Naive thymus-derived CD4-positive, alpha-beta T cell (primary cell): Measurements from ENCODE around the gene PLCH2. TPM values are rescaled to one million over a fixed set of nuclear protein-coding genes. Genes with fewer than 3 reads are reported as not detected.

ENCODE experiments used
- ATAC-seq: fragments of 150-1000 bp; cut with Tn5 transposase; 2 replicates; pipeline ENCODE4 v1.10.0; 2021; ENCODE audit warnings: mild to moderate bottlenecking, moderate library complexity
- CTCF ChIA-PET: fragments of 350-600 bp; sonication (Branson Sonifier 250); formaldehyde crosslinking; loops from one replicate; lab custom pipeline; 2021; ENCODE audit warnings: antibody characterized with exemption; lab: Charles Lee
- POLR2A ChIA-PET: fragments of 350-600 bp; sonication (Branson Sonifier 250); formaldehyde crosslinking; loops from one replicate; lab custom pipeline; 2021; ENCODE audit warnings: antibody characterized with exemption, inconsistent platforms; lab: Charles Lee
- DNase-seq, 9 donors: peaks; one replicate each; pipeline versions ENCODE4 v3.0.0 to v3.0.0-alpha.2; 2020 to 2022; ENCODE audit warnings: mixed read lengths in 1 of 9
- H3K27ac ChIP-seq: one replicate; pipeline ENCODE4 v1.7.0; 2013; ENCODE audit warnings: mild to moderate bottlenecking, low read depth, low read length, moderate library complexity
- H3K27me3 ChIP-seq, 2 donors: one replicate each; pipeline ENCODE4 v1.7.0; 2013; ENCODE audit warnings: low read length in 2 of 2, mild to moderate bottlenecking in 2 of 2, moderate library complexity in 2 of 2; ENCODE audit not compliant: control insufficient read depth in 2 of 2, insufficient read depth in 2 of 2
- H3K36me3 ChIP-seq, 3 experiments: 1 replicate in 2 of 3; 2 replicates in 1 of 3; pipeline ENCODE4 v1.7.0; 2013; ENCODE audit warnings: low read length in 3 of 3, mild to moderate bottlenecking in 3 of 3, moderate library complexity in 1 of 3; ENCODE audit not compliant: insufficient read depth in 3 of 3, control insufficient read depth in 2 of 3
- H3K4me1 ChIP-seq, 2 donors: one replicate each; pipeline ENCODE4 v1.7.0; 2013; ENCODE audit warnings: low read length in 2 of 2, mild to moderate bottlenecking in 2 of 2, moderate library complexity in 1 of 2; ENCODE audit not compliant: control insufficient read depth in 2 of 2, insufficient read depth in 2 of 2
- H3K4me3 ChIP-seq: 2 replicates; pipeline ENCODE4 v1.7.0; 2013; ENCODE audit warnings: mild to moderate bottlenecking, low read length
- H3K9me3 ChIP-seq, 3 experiments: 1 replicate in 2 of 3; 2 replicates in 1 of 3; pipeline ENCODE4 v1.7.0; 2013; ENCODE audit warnings: low read length in 3 of 3; ENCODE audit not compliant: control insufficient read depth in 2 of 3
- H3K27ac Mint-ChIP-seq, 9 donors: one replicate each; pipeline ENCODE4 v1.8.0; 2020 to 2022; ENCODE audit warnings: mixed read lengths in 9 of 9, mild to moderate bottlenecking in 8 of 9, moderate library complexity in 5 of 9, inconsistent platforms in 2 of 9
- H3K27me3 Mint-ChIP-seq, 5 donors: one replicate each; pipeline ENCODE4 v1.8.0; 2021 to 2022; ENCODE audit warnings: mixed read lengths in 5 of 5, mild to moderate bottlenecking in 1 of 5
- H3K36me3 Mint-ChIP-seq, 5 donors: one replicate each; pipeline ENCODE4 v1.8.0; 2020 to 2022; ENCODE audit warnings: mixed read lengths in 5 of 5, mild to moderate bottlenecking in 3 of 5, inconsistent platforms in 1 of 5
- H3K4me1 Mint-ChIP-seq, 7 donors: one replicate each; pipeline ENCODE4 v1.8.0; 2020 to 2022; ENCODE audit warnings: mixed read lengths in 7 of 7, mild to moderate bottlenecking in 3 of 7, inconsistent platforms in 1 of 7
- H3K4me3 Mint-ChIP-seq, 10 donors: one replicate each; pipeline ENCODE4 v1.8.0; 2020 to 2022; ENCODE audit warnings: mild to moderate bottlenecking in 10 of 10, mixed read lengths in 10 of 10, moderate library complexity in 6 of 10, inconsistent platforms in 2 of 10
- H3K9me3 Mint-ChIP-seq, 11 donors: one replicate each; pipeline ENCODE4 v1.8.0; 2020 to 2022; ENCODE audit warnings: mixed read lengths in 11 of 11, mild to moderate bottlenecking in 4 of 11, inconsistent platforms in 1 of 11, moderate library complexity in 1 of 11
- intact Hi-C, 2 donors: fragments of 100-400 bp; cut with micrococcal nuclease; formaldehyde crosslinking; loops; one replicate each; pipeline ENCODE4 v1.15.1; 2023
- polyA plus RNA-seq, 2 donors: library from polyadenylated mRNA; unstranded; fragments of 300-500 nt; fragmentation: Illumina TruSeq; gene quantifications; one replicate each; pipeline ENCODE4 v1.2.3, GENCODE V29; 2021
- total RNA-seq, 6 experiments: library from RNA in 5 of 6; stranded (reverse) in 5 of 6; gene quantifications; 1 replicate in 5 of 6; 2 replicates in 1 of 6; pipeline ENCODE4 v1.2.3 and lab custom pipeline; 2021 to 2026

PLCH2 gene
- total and polyA plus RNA-seq, 7 experiments from 2014 or later: 0.11 to 37.4 (median 11.8) TPM

GRCh38 chr1:2496746-2497145 is 20.7 kb downstream of the PLCH2 start:
- Histone ChIP-seq H3K27ac (no peak overlapping the region), H3K36me3 (no peaks in the 10 kb centered on the region), H3K9me3 (no peaks in the 10 kb centered on the region), H3K4me1 (peaks cover 24 to 40% of the 10 kb centered on the region in 2 donors), H3K27me3 (no peaks in the 10 kb centered on the region), H3K4me3 (no peak overlapping the region)
- no peak overlapping the region for H3K27ac Mint-ChIP-seq
- ATAC-seq (no peak), DNase-seq (no peak)
- ChIA-PET CTCF (no interaction called here), POLR2A (no interaction called here)
- H3K4me1 Mint-ChIP-seq: peaks cover 13 to 31% (median 24%) of the 10 kb centered on the region in 7 donors
- no peaks in the 10 kb centered on the region for H3K9me3 Mint-ChIP-seq
- H3K4me3 Mint-ChIP-seq: no peak overlapping the region
- no peaks in the 10 kb centered on the region for H3K27me3 Mint-ChIP-seq
- H3K36me3 Mint-ChIP-seq: no peaks in the 10 kb centered on the region
- intact Hi-C loops: no loop called here

GRCh38 chr1:2497891-2498290 is 21.8 kb downstream of the PLCH2 start:
- ChIA-PET POLR2A (interaction anchor here (0.6 kb wide), 1 partner anchor 9 kb away, joined by 3 read pairs; no protein-coding TSS in a partner anchor), CTCF (no interaction called here)
- no peaks in the 10 kb centered on the region for H3K36me3 Mint-ChIP-seq
- no peaks in the 10 kb centered on the region for H3K9me3 ChIP-seq
- H3K36me3 ChIP-seq: no peaks in the 10 kb centered on the region
- H3K4me3 Mint-ChIP-seq: no peak overlapping the region
- no peak for DNase-seq
- H3K27me3 ChIP-seq: no peaks in the 10 kb centered on the region
- no peaks in the 10 kb centered on the region for H3K27me3 Mint-ChIP-seq
- H3K9me3 Mint-ChIP-seq: no peaks in the 10 kb centered on the region
- ATAC-seq: no peak
- peaks cover 24 to 37% of the 10 kb centered on the region in 2 donors for H3K4me1 ChIP-seq
- no peak overlapping the region for H3K4me3 ChIP-seq
- intact Hi-C loops: no loop called here
- H3K27ac ChIP-seq: no peak overlapping the region
- no peak overlapping the region for H3K27ac Mint-ChIP-seq
- peaks cover 13 to 32% (median 24%) of the 10 kb centered on the region in 7 donors for H3K4me1 Mint-ChIP-seq

DNA sequence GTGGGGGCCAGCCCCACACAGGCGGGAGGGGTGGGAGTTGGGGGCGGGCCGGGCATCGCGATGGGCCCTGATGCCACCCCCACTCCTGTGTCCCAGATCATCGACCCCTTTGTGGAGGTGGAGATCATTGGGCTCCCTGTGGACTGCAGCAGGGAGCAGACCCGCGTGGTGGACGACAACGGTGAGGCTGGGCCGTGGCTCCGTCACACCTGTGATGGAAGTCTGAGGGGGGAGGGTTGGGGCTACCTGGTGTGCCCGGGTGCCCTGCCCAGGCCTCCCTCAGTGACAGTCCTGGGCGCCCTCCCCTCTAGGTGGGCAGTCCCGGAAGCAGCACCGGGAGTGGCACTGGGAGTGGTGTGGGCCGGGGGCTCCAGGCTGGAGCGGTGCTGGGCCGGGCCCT is 22.6 kb downstream of the PLCH2 start:
- CTCF ChIA-PET: no interaction called here
- no peak overlapping the region for H3K27ac ChIP-seq
- peaks cover 7 to 28% (median 17%) of the 10 kb centered on the region in 7 donors for H3K4me1 Mint-ChIP-seq
- no peaks in the 10 kb centered on the region for H3K9me3 ChIP-seq
- no peaks in the 10 kb centered on the region for H3K36me3 ChIP-seq
- H3K4me3 ChIP-seq: no peak overlapping the region
- H3K27me3 Mint-ChIP-seq: no peaks in the 10 kb centered on the region
- DNase-seq: no peak
- H3K27me3 ChIP-seq: no peaks in the 10 kb centered on the region
- POLR2A ChIA-PET: no interaction called here
- ATAC-seq: no peak
- H3K4me1 ChIP-seq: peaks cover 19 to 30% of the 10 kb centered on the region in 2 donors
- H3K9me3 Mint-ChIP-seq: no peaks in the 10 kb centered on the region
- H3K27ac Mint-ChIP-seq: no peak overlapping the region
- intact Hi-C loops: no loop called here
- H3K4me3 Mint-ChIP-seq: no peak overlapping the region
- H3K36me3 Mint-ChIP-seq: no peaks in the 10 kb centered on the region

DNA sequence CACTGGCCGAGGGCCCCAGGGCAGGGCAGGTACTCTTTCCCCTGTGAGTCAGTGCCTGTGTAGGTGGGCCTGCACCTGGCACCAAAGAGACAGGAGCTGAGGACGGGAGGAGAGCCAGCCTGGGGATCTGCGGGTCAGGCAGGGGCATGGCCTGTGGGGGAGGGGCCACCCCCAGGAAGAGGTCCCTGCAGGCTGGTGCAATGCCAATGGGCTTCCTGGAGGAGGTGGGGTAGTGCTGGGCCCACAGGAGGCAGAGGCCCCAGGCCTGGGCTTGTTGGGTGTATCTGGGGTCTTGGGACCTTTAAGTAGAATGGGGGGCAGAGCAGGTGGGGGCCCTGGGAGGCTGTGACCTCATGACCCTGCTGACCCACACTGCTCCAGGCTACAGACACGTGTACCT is 23.2 kb downstream of the PLCH2 start:
- ATAC-seq: no peak
- ChIA-PET CTCF (no interaction called here), POLR2A (no interaction called here)
- intact Hi-C loops: no loop called here
- H3K4me1 Mint-ChIP-seq: peaks cover 1 to 22% (median 11%) of the 10 kb centered on the region in 7 donors
- H3K36me3 ChIP-seq: no peaks in the 10 kb centered on the region
- no peaks in the 10 kb centered on the region for H3K9me3 ChIP-seq
- no peaks in the 10 kb centered on the region for H3K36me3 Mint-ChIP-seq
- no peak overlapping the region for H3K27ac Mint-ChIP-seq
- H3K9me3 Mint-ChIP-seq: no peaks in the 10 kb centered on the region
- peaks cover 13 to 26% of the 10 kb centered on the region in 2 donors for H3K4me1 ChIP-seq
- H3K27me3 Mint-ChIP-seq: no peaks in the 10 kb centered on the region
- no peak for DNase-seq
- H3K27ac ChIP-seq: no peak overlapping the region
- no peak overlapping the region for H3K4me3 ChIP-seq
- H3K27me3 ChIP-seq: no peaks in the 10 kb centered on the region
- H3K4me3 Mint-ChIP-seq: peak overlapping the region in 1 of 10 donors; percentile 73

DNA sequence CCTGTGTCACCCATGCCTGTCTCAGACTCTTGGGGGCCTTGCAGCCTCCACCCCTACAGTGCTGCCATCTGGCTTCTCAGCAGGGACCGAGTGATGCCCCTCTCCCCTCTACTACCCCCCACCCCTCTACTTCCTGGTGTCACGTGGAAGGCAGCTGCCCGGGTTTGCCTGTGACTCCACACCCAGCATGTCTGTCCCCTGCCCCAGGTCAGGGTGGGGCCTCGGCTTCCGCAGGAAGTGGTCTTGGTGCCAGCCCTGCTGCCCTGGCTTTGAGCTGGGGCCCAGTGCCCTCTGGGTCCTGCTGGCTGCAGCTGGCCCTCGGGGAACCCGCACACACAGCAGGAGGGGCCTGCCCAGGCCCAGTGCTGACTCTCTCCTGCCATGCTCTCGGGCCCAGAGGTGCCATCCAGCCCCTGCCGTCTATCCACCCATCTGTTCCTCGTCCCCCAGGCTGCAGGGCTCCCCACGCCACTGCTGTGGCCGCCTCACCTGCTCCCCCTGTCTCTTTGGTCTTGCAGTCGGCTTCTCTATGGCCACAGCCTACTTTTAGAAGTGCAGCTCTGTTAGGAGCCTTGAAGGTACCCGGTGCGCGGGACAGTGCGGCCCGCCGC is 24.0 kb downstream of the PLCH2 start:
- H3K4me3 Mint-ChIP-seq: peak overlapping the region in 7 of 10 donors; percentile 9 to 73 (median 31)
- H3K36me3 ChIP-seq: no peaks in the 10 kb centered on the region
- H3K27me3 ChIP-seq: no peaks in the 10 kb centered on the region
- peaks cover 13 to 26% of the 10 kb centered on the region in 2 donors for H3K4me1 ChIP-seq
- H3K4me1 Mint-ChIP-seq: peaks cover 0 to 21% (median 9%) of the 10 kb centered on the region in 7 donors
- H3K36me3 Mint-ChIP-seq: no peaks in the 10 kb centered on the region
- H3K27ac Mint-ChIP-seq: peak overlapping the region in 7 of 9 donors; percentile 39 to 89 (median 61)
- H3K27ac ChIP-seq: no peak overlapping the region
- intact Hi-C loops: no loop called here
- no peaks in the 10 kb centered on the region for H3K9me3 ChIP-seq
- ATAC-seq (peak; percentile 36), DNase-seq (no peak)
- CTCF ChIA-PET: no interaction called here
- no peaks in the 10 kb centered on the region for H3K9me3 Mint-ChIP-seq
- H3K4me3 ChIP-seq: no peak overlapping the region
- POLR2A ChIA-PET: no interaction called here
- H3K27me3 Mint-ChIP-seq: no peaks in the 10 kb centered on the region

DNA sequence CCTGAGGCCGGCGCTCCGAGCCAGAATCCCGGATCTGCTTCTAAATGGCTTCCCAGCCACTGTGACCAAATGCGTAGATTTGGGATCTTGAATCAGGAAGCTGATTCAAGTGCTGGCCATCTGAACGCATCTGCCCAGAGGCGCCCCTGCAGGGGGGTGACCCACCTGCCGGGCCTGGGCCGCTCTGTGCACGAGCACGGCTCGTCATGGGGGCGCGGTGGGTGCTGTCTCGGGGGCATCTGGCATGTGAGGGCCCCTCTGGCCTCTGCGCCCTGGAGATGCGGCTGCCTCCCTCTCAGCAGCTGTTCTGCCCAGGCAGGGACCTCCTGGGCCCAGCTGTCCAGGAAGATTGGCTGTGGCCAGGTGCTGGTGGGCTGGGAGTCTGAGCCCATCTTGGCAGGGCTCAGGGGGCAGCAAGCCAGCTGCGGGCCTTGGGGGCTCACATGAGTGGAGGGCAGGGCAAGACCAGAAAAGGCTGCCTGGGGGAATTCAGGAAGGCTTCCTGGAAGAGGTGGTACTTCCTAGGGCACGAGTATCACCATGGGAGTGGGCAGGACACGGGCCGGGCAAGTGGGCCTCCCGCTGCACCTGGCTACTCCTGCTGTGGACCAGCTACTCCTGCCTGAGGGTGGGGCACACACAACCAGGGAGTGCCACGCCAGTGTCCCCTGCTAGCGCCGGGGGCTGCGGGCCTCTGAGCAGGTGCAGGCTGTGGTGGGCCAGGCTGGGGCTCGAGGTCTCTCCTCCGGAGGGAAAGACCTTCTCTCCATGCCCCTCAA is 25.1 kb downstream of the PLCH2 start:
- no peaks in the 10 kb centered on the region for H3K9me3 ChIP-seq
- Mint-ChIP-seq H3K27me3 (no peaks in the 10 kb centered on the region), H3K27ac (peak overlapping the region in 1 of 9 donors; percentile 55), H3K4me3 (no peak overlapping the region), H3K36me3 (no peaks in the 10 kb centered on the region), H3K9me3 (peaks cover 0 to 2% (median 0%) of the 10 kb centered on the region in 11 donors), H3K4me1 (peaks cover 0 to 16% (median 9%) of the 10 kb centered on the region in 7 donors)
- no peaks in the 10 kb centered on the region for H3K36me3 ChIP-seq
- H3K27me3 ChIP-seq: no peaks in the 10 kb centered on the region
- H3K27ac ChIP-seq: no peak overlapping the region
- ChIA-PET POLR2A (no interaction called here), CTCF (interaction anchor here (0.7 kb wide), 1 partner anchor 60 kb away, joined by 3 read pairs; no protein-coding TSS in a partner anchor)
- DNase-seq (no peak), ATAC-seq (no peak)
- peaks cover 13 to 20% of the 10 kb centered on the region in 2 donors for H3K4me1 ChIP-seq
- intact Hi-C loops: no loop called here
- no peak overlapping the region for H3K4me3 ChIP-seq
